Tibial nerve (tissue), 4 donors: ENCODE results near the gene ARID1B. TPM values are rescaled to one million over a fixed set of nuclear protein-coding genes. Genes with fewer than 3 reads are reported as not detected.

Experiments used
- DNase-seq, 2 donors: peaks; one replicate each; pipeline ENCODE4 v3.0.0-alpha.2; 2019; ENCODE audit warnings: low spot score in 2 of 2
- H3K27ac ChIP-seq, 4 donors: fragments of 200-600 bp; sonication (generic) in 3 of 4; one replicate each; pipeline ENCODE4 v1.5.1; 2017 to 2019; ENCODE audit warnings: mild to moderate bottlenecking in 1 of 4
- H3K27me3 ChIP-seq, 2 donors: fragments of 200-600 bp; sonication (generic) in 1 of 2; one replicate each; pipeline versions ENCODE4 v1.5.1 to v1.6.0; 2017 to 2019
- H3K36me3 ChIP-seq, 3 donors: fragments of 200-600 bp; sonication (generic); one replicate each; pipeline ENCODE4 v1.5.1; 2018 to 2019
- H3K4me1 ChIP-seq, 4 donors: fragments of 200-600 bp; sonication (generic) in 3 of 4; one replicate each; pipeline ENCODE4 v1.5.1; 2017 to 2019
- H3K4me3 ChIP-seq, 4 donors: fragments of 200-600 bp; sonication (generic) in 3 of 4; one replicate each; pipeline ENCODE4 v1.5.1; 2017 to 2019; ENCODE audit warnings: mild to moderate bottlenecking in 1 of 4, moderate library complexity in 1 of 4
- H3K9me3 ChIP-seq, 4 donors: fragments of 200-600 bp; sonication (generic) in 3 of 4; one replicate each; pipeline ENCODE4 v1.5.1; 2017 to 2019
- CTCF ChIP-seq, 5 experiments: fragments of 200-600 bp in 3 of 5; fragments of 450-650 bp in 2 of 5; sonication (generic) in 3 of 5; IDR thresholded peaks; one replicate each; pipeline ENCODE4 v1.5.1; 2016 to 2019; ENCODE audit warnings: antibody characterized with exemption in 5 of 5, mild to moderate bottlenecking in 3 of 5, moderate library complexity in 2 of 5
- EP300 ChIP-seq, 2 donors: sonication (generic); formaldehyde crosslinking; IDR thresholded peaks; one replicate each; pipeline ENCODE4 v1.6.1; 2017; ENCODE audit warnings: antibody characterized with exemption in 2 of 2, mild to moderate bottlenecking in 1 of 2
- POLR2A ChIP-seq, 2 donors: fragments of 450-650 bp; IDR thresholded peaks; one replicate each; pipeline ENCODE4 v1.6.1; 2017; ENCODE audit warnings: antibody characterized with exemption in 2 of 2, mild to moderate bottlenecking in 2 of 2, moderate library complexity in 2 of 2
- whole genome bisulfite sequencing, 2 donors: methylation state at CpG; one replicate each; pipeline ENCODE4 v1.1.5; 2018; 5-methylcytosine and 5-hydroxymethylcytosine counted together
- total RNA-seq, 4 donors: library from RNA; depleted of rRNA; stranded (reverse); fragments of >200 nt; gene quantifications; one replicate each; pipeline ENCODE4 v1.1.0, GENCODE V29; 2016

Gene ARID1B
- total RNA-seq, 4 donors from 2014 or later, result 91.5 to 123 (median 110) TPM

DNA sequence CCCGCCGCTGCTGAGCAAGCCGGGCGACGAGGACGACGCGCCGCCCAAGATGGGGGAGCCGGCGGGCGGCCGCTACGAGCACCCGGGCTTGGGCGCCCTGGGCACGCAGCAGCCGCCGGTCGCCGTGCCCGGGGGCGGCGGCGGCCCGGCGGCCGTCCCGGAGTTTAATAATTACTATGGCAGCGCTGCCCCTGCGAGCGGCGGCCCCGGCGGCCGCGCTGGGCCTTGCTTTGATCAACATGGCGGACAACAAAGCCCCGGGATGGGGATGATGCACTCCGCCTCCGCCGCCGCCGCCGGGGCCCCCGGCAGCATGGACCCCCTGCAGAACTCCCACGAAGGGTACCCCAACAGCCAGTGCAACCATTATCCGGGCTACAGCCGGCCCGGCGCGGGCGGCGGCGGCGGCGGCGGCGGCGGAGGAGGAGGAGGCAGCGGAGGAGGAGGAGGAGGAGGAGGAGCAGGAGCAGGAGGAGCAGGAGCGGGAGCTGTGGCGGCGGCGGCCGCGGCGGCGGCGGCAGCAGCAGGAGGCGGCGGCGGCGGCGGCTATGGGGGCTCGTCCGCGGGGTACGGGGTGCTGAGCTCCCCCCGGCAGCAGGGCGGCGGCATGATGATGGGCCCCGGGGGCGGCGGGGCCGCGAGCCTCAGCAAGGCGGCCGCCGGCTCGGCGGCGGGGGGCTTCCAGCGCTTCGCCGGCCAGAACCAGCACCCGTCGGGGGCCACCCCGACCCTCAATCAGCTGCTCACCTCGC lies 1.5 kb downstream of the ARID1B start:
- TF ChIP-seq POLR2A (IDR thresholded peaks at IDR 0.05) (peak; percentile 11 to 42), CTCF (IDR thresholded peaks at IDR 0.05) (peak in 1 of 5 experiments; percentile 11), EP300 (IDR thresholded peaks at IDR 0.05) (peak in 1 of 2 donors; percentile 56)
- peaks cover 0 to 52% (median 19%) of the 10 kb centered on the region in 4 donors for H3K4me1 ChIP-seq
- H3K27ac ChIP-seq, result peak overlapping the region; percentile 93 to 100 (median 98)
- H3K4me3 ChIP-seq, result peak overlapping the region; percentile 66 to 95 (median 80)
- DNase-seq, result peak; percentile 23
- 0 to 1% methylated on average over 32 to 63 of the region's 100 CpGs for WGBS, 2 donors
- no peaks in the 10 kb centered on the region for H3K36me3 ChIP-seq
- no peaks in the 10 kb centered on the region for H3K9me3 ChIP-seq
- no peaks in the 10 kb centered on the region for H3K27me3 ChIP-seq

- Histone ChIP-seq H3K4me3 (peak overlapping the region; percentile 66 to 95 (median 80)), H3K9me3 (no peaks in the 10 kb centered on the region), H3K36me3 (no peaks in the 10 kb centered on the region), H3K27ac (peak overlapping the region; percentile 93 to 100 (median 98)), H3K4me1 (peaks cover 0 to 55% (median 25%) of the 10 kb centered on the region in 4 donors), H3K27me3 (no peaks in the 10 kb centered on the region)
- DNase-seq, result peak in 1 of 2 donors; percentile 19
- TF ChIP-seq POLR2A (IDR thresholded peaks at IDR 0.05), result peak in 1 of 2 donors; percentile 25
- peak in 1 of 2 donors; percentile 43 for TF ChIP-seq EP300 (IDR thresholded peaks at IDR 0.05)
- TF ChIP-seq CTCF (IDR thresholded peaks at IDR 0.05), result peak in 2 of 5 experiments; percentile 42 to 43
- 1% methylated on average over 44 to 49 of the region's 108 CpGs for WGBS, 2 donors
Measured at GRCh38 chr6:156779206-156780094, 2.3 kb downstream of the ARID1B start.

- no peak for TF ChIP-seq CTCF (IDR thresholded peaks at IDR 0.05)
- peak in 1 of 2 donors; percentile 86 for TF ChIP-seq EP300 (IDR thresholded peaks at IDR 0.05)
- TF ChIP-seq POLR2A (IDR thresholded peaks at IDR 0.05), result peak; percentile 44 to 69
- peak overlapping the region; percentile 93 to 100 (median 98) for H3K27ac ChIP-seq
- 1% methylated on average over 9 of the region's 9 CpGs for WGBS, 2 donors
- no peaks in the 10 kb centered on the region for H3K36me3 ChIP-seq
- peaks cover 0 to 55% (median 26%) of the 10 kb centered on the region in 4 donors for H3K4me1 ChIP-seq
- no peaks in the 10 kb centered on the region for H3K27me3 ChIP-seq
- DNase-seq, result peak in 1 of 2 donors; percentile 67
- no peaks in the 10 kb centered on the region for H3K9me3 ChIP-seq
- H3K4me3 ChIP-seq, result peak overlapping the region; percentile 66 to 95 (median 80)
Measured at GRCh38 chr6:156780102-156780641, 3.0 kb downstream of the ARID1B start.

GRCh38 chr6:156780962-156781853 lies 4.0 kb downstream of the ARID1B start:
- H3K4me1 ChIP-seq, result peaks cover 0 to 54% (median 21%) of the 10 kb centered on the region in 4 donors
- peak overlapping the region; percentile 93 to 100 (median 98) for H3K27ac ChIP-seq
- 10 to 11% methylated on average over 8 of the region's 8 CpGs for WGBS, 2 donors
- DNase-seq, result no peak
- TF ChIP-seq EP300 (IDR thresholded peaks at IDR 0.05) (no peak), POLR2A (IDR thresholded peaks at IDR 0.05) (no peak), CTCF (IDR thresholded peaks at IDR 0.05) (no peak)
- H3K36me3 ChIP-seq, result no peaks in the 10 kb centered on the region
- H3K9me3 ChIP-seq, result no peaks in the 10 kb centered on the region
- peak overlapping the region; percentile 17 to 95 (median 72) for H3K4me3 ChIP-seq
- H3K27me3 ChIP-seq, result no peaks in the 10 kb centered on the region
